Stimulated activated memory B cell treated with anti-CD40 and anti-IgM and Interleukin-4, amounts not matched to agents 10 μg/mL and 1 μg/mL and 100 μg/mL, for 72 hours (primary cell): ENCODE data around the gene DNAH6.
"Not testable (repeated sequence)": the region's sequence is repeated elsewhere in the genome, so short reads cannot be mapped to it uniquely, and the experiment has no call there.

Source experiments
- ATAC-seq: fragments of 150-1000 bp; cut with Tn5 transposase; 2 replicates; pipeline ENCODE4 v1.10.0; 2021
- H3K27ac Mint-ChIP-seq: one replicate; pipeline ENCODE4 v1.8.0; 2022; ENCODE audit warnings: mild to moderate bottlenecking, mixed read lengths
- H3K27me3 Mint-ChIP-seq: one replicate; pipeline ENCODE4 v1.8.0; 2022; ENCODE audit warnings: mixed read lengths
- H3K36me3 Mint-ChIP-seq: one replicate; pipeline ENCODE4 v1.8.0; 2022; ENCODE audit warnings: mixed read lengths
- H3K4me1 Mint-ChIP-seq: one replicate; pipeline ENCODE4 v1.8.0; 2022; ENCODE audit warnings: mixed read lengths
- H3K4me3 Mint-ChIP-seq: one replicate; pipeline ENCODE4 v1.8.0; 2022; ENCODE audit warnings: mild to moderate bottlenecking, moderate library complexity, mixed read lengths
- H3K9me3 Mint-ChIP-seq: one replicate; pipeline ENCODE4 v1.8.0; 2022; ENCODE audit warnings: mixed read lengths

The DNAH6 gene

DNA sequence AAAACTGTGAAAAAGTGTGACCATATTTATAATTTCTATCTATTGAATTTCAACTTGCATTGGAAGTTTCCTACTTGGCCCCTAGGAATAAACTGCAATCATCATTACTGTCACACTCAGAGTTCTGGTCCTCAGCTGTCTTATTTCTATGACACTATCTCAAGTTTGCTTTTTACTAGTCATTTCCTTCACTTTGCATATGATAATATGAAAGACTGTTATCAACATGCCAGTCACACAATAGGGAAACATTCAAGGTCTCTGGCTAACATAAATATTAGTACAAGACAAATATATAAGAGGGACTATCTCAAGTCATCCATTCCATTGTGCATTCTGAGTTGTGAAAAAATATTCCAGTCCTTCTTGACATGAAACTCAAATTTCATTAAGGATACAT lies 28.7 kb downstream of the DNAH6 start:
- no peak overlapping the region for H3K27ac Mint-ChIP-seq
- no peaks in the 10 kb centered on the region for H3K27me3 Mint-ChIP-seq
- H3K36me3 Mint-ChIP-seq = no peaks in the 10 kb centered on the region
- H3K4me1 Mint-ChIP-seq = no peaks in the 10 kb centered on the region
- no peaks in the 10 kb centered on the region for H3K9me3 Mint-ChIP-seq
- ATAC-seq = no peak
- no peak overlapping the region for H3K4me3 Mint-ChIP-seq

DNA sequence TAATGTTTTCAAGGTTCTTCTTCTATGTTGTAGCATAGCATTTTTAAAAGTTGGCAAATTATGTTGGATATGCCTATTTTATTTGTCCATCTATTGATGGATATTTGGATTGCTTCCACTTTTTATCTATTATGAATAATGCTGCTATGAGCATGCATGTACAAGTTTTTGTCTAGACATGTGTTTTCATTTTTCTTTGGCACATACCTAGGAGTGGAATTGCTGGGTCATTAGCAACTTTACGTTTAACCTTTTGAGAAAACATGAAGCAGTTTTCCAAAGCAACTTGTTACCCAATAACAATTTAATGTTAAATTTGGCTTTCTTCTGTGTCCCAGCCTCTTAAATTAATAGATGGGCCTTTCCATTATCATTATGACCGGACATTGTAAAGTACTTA lies 30.3 kb downstream of the DNAH6 start:
- Mint-ChIP-seq H3K27me3 (no peaks in the 10 kb centered on the region), H3K36me3 (no peaks in the 10 kb centered on the region), H3K4me3 (no peak overlapping the region), H3K27ac (no peak overlapping the region), H3K4me1 (no peaks in the 10 kb centered on the region), H3K9me3 (no peaks in the 10 kb centered on the region)
- ATAC-seq = no peak

DNA sequence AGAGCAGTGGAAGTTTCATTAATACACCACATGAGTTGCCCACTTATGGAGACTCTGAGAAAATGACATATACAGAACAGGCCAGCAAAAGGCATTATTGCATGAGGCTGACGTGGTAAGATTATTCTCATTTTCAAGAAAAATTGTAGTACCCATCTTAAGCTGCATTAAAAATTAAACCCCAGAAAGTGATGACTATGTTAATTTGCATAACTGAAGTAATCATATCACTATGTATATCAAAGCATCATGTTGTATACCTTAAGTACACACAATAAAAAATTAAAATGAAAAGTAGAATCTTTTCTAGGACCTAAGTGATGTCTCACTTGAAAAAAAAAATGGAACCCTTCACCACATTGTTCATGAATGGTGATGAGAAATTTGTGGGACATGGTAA lies 32.0 kb downstream of the DNAH6 start:
- no peak for ATAC-seq

DNA sequence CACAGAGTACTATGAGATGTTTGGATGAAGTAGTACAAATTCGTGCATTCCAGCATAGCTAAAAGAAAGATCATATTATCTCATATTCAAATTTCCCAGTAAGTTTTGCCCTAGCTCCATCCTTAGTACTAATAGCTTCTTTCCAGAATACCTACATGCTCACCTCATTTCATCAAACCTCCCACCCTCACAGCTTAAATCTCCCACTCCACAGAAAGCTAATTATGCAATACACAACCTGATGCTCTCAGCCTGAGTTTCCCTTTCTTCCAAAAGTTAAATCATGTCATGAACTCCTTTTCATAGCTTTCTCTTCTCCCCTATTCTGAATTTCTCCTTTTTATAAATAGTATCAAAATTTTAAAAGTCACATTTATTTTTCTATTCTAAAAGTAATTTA lies 34.6 kb downstream of the DNAH6 start:
- Mint-ChIP-seq H3K36me3 (no peaks in the 10 kb centered on the region), H3K4me3 (no peak overlapping the region), H3K27me3 (peaks cover 15% of the 10 kb centered on the region), H3K9me3 (no peaks in the 10 kb centered on the region), H3K27ac (no peak overlapping the region), H3K4me1 (no peaks in the 10 kb centered on the region)
- ATAC-seq = no peak

More for the DNA sequence above, 32.0 kb downstream of the DNAH6 start:
- H3K4me3 Mint-ChIP-seq = no peak overlapping the region
- H3K9me3 Mint-ChIP-seq = no peaks in the 10 kb centered on the region
- H3K27ac Mint-ChIP-seq = no peak overlapping the region
- H3K4me1 Mint-ChIP-seq = no peaks in the 10 kb centered on the region
- no peaks in the 10 kb centered on the region for H3K27me3 Mint-ChIP-seq
- H3K36me3 Mint-ChIP-seq = no peaks in the 10 kb centered on the region

DNA sequence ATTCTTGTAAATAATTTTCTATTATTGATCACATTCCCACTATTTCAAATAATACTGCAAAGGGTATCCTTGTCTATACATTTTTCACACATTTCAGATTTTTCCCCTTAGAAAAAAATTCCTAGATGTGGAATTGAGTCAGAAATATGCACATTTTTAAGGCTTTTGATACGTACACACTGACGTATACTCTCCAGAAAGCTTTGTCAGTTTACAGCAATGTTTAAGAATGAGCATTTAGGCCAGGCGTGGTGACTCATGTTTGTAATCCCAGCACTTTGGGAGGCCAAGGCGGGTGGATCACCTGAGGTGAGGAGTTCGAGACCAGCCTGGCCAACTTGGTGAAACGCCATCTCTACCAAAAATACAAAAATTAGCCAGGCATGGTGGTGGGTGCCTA lies 35.2 kb downstream of the DNAH6 start:
- not testable (repeated sequence) for H3K27ac Mint-ChIP-seq, H3K36me3 Mint-ChIP-seq, ATAC-seq, H3K4me1 Mint-ChIP-seq, H3K4me3 Mint-ChIP-seq, H3K9me3 Mint-ChIP-seq
- peaks cover 18% of the 10 kb centered on the region for H3K27me3 Mint-ChIP-seq

DNA sequence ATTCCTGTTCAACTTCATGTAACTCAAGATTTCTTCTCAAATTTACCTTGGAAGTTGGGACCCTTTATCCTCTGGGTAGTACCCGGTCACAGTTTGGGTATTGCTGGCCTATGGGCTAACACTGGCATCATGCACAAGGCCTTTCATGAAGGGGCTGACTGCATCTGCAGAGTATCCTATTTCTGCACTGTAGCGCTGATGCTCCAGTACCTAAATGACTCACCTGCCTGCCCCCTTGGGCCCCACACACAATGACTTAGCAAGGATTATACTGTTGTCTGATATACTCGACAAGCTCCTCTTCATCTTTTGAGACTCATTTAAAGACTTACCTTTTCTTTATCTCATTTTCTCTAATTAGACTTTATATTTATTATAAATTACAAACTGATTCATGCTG lies 39.9 kb downstream of the DNAH6 start:
- no peak for ATAC-seq
- H3K27me3 Mint-ChIP-seq = peaks cover 27% of the 10 kb centered on the region
- peaks cover 5% of the 10 kb centered on the region for H3K9me3 Mint-ChIP-seq
- H3K4me3 Mint-ChIP-seq = no peak overlapping the region
- no peaks in the 10 kb centered on the region for H3K4me1 Mint-ChIP-seq
- H3K36me3 Mint-ChIP-seq = peaks cover 6% of the 10 kb centered on the region
- H3K27ac Mint-ChIP-seq = no peak overlapping the region

DNA sequence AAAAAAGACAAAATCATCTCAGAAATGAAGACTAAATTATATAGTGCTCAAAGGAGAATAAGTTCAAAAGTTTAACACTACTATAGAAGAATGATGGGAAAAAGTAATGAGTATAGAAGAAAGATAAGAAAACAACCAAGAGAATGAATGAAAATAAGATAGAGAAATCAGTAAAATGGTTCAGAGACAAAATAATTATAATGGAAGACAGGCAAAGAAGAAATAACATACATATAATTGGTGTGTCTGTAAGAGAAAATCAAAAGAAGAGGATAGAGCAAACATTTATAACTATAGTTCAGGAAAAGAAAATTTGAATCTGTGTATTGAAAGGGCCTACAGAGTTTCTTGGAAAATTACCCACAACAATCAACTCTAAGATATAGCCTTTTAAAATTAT lies 43.5 kb downstream of the DNAH6 start:
- no peak for ATAC-seq
- Mint-ChIP-seq H3K27me3 (peaks cover 33% of the 10 kb centered on the region), H3K4me3 (no peak overlapping the region), H3K4me1 (no peaks in the 10 kb centered on the region), H3K36me3 (peaks cover 6% of the 10 kb centered on the region), H3K9me3 (peaks cover 8% of the 10 kb centered on the region), H3K27ac (no peak overlapping the region)

DNA sequence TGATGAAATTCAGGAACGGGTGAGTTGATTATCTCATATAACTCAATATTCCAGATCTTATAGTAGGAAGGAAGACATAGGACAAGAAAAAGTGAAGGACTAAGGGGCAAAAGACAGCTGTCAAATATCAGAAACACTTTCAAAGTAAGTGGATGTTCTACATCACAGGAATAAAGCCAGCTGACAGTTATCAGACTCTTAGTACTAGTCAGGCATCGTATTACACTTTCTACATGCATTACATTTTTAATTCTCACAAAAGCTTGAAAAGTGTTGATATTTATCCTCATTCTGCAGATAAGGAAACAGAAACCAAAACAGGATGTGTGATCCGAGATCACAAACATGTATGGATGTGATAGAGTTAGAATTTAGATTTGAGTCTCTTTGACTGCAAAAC lies 63.4 kb downstream of the DNAH6 start:
- H3K4me1 Mint-ChIP-seq = no peaks in the 10 kb centered on the region
- H3K36me3 Mint-ChIP-seq = no peaks in the 10 kb centered on the region
- H3K27me3 Mint-ChIP-seq = no peaks in the 10 kb centered on the region
- no peaks in the 10 kb centered on the region for H3K9me3 Mint-ChIP-seq
- H3K27ac Mint-ChIP-seq = no peak overlapping the region
- no peak overlapping the region for H3K4me3 Mint-ChIP-seq
- no peak for ATAC-seq

DNA sequence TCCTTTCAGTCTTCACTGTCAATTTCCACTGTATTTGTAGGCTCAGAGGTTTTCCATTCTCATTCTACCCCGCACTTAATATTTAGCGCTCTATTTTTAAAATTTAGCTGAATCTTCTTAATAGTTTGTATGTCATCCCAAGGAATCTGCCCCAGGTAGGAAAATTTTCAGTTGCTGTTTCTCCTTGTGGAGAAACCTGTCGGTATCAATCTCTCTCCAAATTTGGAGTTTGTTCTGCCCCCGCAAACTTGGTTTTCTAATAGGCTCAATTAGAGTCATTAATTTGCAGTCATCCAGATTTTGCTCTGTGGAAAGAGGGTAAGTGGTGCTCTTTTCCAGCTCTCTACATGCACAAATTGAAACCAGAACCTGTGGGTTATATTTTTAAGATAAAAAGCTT lies 87.6 kb downstream of the DNAH6 start:
- peaks cover 13% of the 10 kb centered on the region for H3K9me3 Mint-ChIP-seq
- peaks cover 7% of the 10 kb centered on the region for H3K36me3 Mint-ChIP-seq
- no peak overlapping the region for H3K4me3 Mint-ChIP-seq
- H3K27me3 Mint-ChIP-seq = peaks cover 37% of the 10 kb centered on the region
- no peak for ATAC-seq
- H3K27ac Mint-ChIP-seq = no peak overlapping the region
- no peaks in the 10 kb centered on the region for H3K4me1 Mint-ChIP-seq

DNA sequence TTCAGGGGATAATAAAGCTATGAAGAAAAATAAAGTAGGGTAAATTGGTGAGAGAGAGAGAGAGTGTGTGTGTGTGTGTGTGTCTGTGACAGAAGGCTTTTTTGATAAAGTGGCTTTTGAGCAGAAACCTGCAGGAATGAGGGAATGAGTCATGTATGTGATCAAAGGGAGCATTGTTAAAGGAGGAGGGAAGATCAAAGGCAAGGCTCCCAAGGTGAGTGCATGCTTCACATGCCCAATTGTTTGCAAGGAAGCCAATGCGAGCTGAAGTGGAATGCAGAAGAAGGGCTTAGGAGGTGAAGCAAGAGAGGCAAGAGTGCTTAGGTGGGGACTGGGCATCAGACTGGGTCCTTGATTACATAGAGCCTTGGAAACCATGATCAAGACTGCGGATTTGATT lies 96.8 kb downstream of the DNAH6 start:
- no peaks in the 10 kb centered on the region for H3K36me3 Mint-ChIP-seq
- H3K4me3 Mint-ChIP-seq = no peak overlapping the region
- no peak overlapping the region for H3K27ac Mint-ChIP-seq
- ATAC-seq = no peak
- peaks cover 5% of the 10 kb centered on the region for H3K9me3 Mint-ChIP-seq
- H3K4me1 Mint-ChIP-seq = no peaks in the 10 kb centered on the region
- H3K27me3 Mint-ChIP-seq = no peaks in the 10 kb centered on the region

DNA sequence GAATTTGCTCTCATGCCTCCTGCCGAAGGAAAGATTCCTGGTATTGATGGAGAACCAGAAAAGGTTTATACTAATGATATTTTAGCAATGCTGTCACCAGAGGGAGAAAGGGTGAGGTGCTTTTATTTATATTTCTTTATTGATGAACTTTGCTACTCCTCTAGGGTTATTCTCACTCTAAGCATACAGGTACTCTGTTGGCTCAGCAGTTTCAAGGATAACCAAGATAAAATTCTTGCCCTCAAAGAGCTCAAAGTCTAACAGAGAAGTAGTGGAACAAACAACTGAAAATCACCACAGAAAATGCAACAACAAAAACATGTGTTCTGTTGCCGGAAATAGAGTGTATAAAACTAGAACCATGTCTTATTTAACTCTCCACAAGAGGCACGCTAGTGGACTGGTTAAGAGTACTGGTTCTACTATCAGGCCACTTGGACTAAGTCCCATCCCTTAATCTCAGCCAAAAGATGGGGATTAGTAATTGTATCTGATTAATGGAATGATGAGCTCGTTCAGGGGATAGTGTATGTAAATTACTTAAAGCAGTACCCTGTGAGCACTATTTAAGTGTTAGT lies 103.6 kb downstream of the DNAH6 start:
- H3K36me3 Mint-ChIP-seq = no peaks in the 10 kb centered on the region
- no peaks in the 10 kb centered on the region for H3K9me3 Mint-ChIP-seq
- no peak for ATAC-seq
- no peaks in the 10 kb centered on the region for H3K27me3 Mint-ChIP-seq
- H3K4me1 Mint-ChIP-seq = no peaks in the 10 kb centered on the region
- H3K27ac Mint-ChIP-seq = no peak overlapping the region
- no peak overlapping the region for H3K4me3 Mint-ChIP-seq

DNA sequence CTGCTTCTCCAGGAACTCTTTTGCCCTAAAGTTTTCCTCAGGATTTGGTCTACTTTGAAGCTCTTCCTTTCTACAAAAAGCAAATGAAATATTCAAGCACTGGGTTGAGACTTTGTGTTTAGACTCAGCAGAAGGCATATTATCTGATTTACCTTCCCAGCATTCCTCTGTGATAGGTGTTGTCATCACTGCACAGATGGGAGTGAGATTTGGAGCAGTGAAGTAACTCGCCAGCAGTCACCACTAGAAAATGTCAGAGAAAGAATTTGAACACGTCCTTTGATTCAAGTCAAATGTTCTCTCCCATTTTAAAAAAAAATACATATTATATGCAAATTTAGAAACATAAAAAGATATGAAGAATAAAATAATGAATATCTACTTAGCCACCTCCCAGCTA lies 112.2 kb downstream of the DNAH6 start:
- no peak overlapping the region for H3K27ac Mint-ChIP-seq
- no peak overlapping the region for H3K4me3 Mint-ChIP-seq
- no peaks in the 10 kb centered on the region for H3K9me3 Mint-ChIP-seq
- peaks cover 11% of the 10 kb centered on the region for H3K27me3 Mint-ChIP-seq
- no peaks in the 10 kb centered on the region for H3K36me3 Mint-ChIP-seq
- H3K4me1 Mint-ChIP-seq = no peaks in the 10 kb centered on the region
- no peak for ATAC-seq

DNA sequence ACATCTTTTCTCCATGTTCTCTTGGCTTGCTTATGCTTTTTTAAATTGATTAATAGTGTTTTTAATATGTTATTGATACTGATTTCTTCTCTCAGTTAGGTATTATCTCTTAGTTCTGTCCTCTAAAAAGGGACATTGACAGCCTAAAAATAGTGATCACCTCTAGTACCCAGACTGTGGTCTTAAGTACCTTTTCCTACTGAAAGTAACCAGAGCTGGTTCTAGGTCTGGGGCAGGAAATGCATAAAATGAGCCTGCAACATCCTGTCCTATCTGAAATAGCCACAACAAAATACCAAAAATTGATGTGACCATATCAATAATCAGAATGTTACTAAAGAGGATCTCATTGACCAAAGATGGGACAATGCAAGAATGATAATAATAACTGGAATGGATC lies 113.3 kb downstream of the DNAH6 start:
- H3K36me3 Mint-ChIP-seq = no peaks in the 10 kb centered on the region
- peaks cover 16% of the 10 kb centered on the region for H3K27me3 Mint-ChIP-seq
- H3K4me3 Mint-ChIP-seq = no peak overlapping the region
- H3K4me1 Mint-ChIP-seq = no peaks in the 10 kb centered on the region
- ATAC-seq = no peak
- no peak overlapping the region for H3K27ac Mint-ChIP-seq
- H3K9me3 Mint-ChIP-seq = no peaks in the 10 kb centered on the region

DNA sequence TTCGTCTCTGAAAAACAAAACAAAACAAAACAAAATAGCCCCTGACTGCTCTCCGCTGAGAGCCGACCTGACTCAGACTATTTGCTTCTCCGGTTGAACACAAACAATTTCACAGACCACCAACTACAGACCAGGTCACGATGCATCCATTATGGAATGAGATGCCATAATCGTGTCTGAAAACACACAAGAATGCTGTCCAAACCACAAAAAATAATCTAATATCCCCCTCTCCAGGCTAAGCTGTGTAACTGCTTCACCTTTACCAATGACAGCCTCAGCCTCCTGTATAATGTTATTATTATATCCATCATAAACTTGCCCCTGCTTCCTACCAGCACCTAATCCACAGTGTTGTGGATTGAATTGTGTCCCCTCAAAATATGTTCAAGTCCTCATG lies 114.7 kb downstream of the DNAH6 start:
- no peak for ATAC-seq
- Mint-ChIP-seq H3K27ac (no peak overlapping the region), H3K36me3 (no peaks in the 10 kb centered on the region), H3K9me3 (no peaks in the 10 kb centered on the region), H3K27me3 (peaks cover 18% of the 10 kb centered on the region), H3K4me1 (no peaks in the 10 kb centered on the region), H3K4me3 (no peak overlapping the region)

DNA sequence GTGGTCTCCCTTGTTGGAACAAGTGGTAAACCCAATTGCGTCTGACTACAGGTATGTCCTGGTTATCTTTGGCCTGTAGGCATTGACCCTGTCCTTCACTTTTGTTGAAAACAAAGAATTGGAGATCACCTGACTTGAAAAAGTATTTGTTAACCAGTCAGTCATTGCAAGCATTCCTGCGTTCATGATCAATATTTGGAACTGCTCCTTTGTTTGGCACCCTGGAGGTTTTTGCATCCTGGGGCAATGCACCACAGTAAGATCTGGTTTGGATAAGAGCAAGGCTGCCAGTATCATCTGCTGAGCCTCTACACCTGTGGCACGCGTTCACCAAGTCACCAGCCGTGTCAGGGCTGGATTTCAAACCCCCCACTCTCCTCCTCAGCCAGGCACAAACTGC lies 115.7 kb downstream of the DNAH6 start:
- Mint-ChIP-seq H3K27ac (no peak overlapping the region), H3K4me3 (no peak overlapping the region), H3K4me1 (no peaks in the 10 kb centered on the region), H3K27me3 (peaks cover 27% of the 10 kb centered on the region), H3K36me3 (no peaks in the 10 kb centered on the region), H3K9me3 (no peaks in the 10 kb centered on the region)
- ATAC-seq = no peak

DNA sequence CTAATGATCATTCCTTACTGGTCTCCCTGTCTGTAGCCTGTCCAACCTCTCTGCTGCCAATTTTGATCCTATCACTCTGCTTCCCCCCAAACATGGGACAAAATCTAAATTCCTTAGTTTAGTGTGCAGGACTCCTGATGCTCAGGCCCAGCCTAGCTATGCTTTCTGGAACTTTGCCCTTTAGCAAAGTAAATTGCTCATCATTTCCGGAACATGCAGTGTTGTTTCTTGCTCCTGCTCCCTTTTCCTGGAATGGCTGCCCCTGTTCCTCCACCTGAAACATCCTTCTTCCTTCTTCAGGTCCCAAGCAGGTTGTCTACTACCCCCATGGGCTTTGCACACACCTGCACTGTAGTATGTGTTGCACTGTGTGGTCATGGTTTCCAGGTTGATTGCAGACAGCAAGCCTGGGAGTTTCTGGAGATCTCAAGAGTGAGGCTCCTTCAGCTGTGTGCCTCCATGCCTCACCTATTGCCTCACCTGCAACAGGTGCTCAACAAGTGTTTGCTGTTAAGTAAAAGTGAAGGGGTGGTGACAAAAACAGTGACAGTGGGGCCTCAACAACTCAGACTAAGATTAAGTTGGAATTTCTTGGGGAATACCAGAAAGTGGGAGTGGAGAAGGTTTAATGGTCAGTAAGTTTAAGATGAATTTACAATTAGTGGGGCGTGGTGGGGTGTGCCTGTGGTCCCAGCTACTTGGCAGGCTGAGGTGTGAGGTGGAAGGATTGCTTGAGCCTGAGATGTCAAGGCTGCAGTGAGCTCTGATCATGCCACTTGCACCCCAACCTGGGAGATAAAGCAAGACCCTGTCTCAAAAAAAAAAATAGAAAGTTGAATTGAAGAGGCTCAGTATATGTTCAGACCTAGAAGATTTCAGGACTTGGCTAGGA lies 120.0 kb downstream of the DNAH6 start:
- H3K27ac Mint-ChIP-seq = no peak overlapping the region
- peaks cover 1% of the 10 kb centered on the region for H3K9me3 Mint-ChIP-seq
- ATAC-seq = no peak
- no peak overlapping the region for H3K4me3 Mint-ChIP-seq
- peaks cover 27% of the 10 kb centered on the region for H3K27me3 Mint-ChIP-seq
- no peaks in the 10 kb centered on the region for H3K4me1 Mint-ChIP-seq
- H3K36me3 Mint-ChIP-seq = no peaks in the 10 kb centered on the region
